ENCODE measurements around the gene EGFLAM.

The EGFLAM gene

DNA sequence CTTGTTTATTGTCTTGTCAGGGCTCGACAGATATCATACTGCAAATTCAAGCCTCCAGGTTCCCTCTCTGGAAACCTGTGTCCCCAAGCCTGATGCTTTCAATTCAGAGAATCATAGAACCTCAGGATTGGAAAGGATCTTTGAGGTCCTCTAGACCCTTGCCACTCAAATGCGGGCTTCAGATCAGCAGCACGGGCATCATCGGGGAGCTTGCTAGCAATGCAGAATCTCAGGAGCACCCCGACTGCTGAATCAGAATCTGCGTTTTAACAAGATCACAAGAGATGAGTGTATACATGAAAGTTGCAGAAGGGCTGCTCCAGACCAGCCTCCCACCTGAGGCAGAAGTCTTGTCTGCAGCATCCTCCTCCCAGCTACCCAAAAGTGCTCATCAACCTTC is 13.1 kb upstream of the EGFLAM start:
- Histone ChIP-seq H3K9me3 (ENCODE audit: severe bottlenecking) (no peaks in the 10 kb centered on the region), H3K4me3 (ENCODE audit: low read depth, low read length) (no peak overlapping the region), H3K27ac (no peak overlapping the region), H3K27me3 (ENCODE audit: insufficient read depth, low read depth, severe bottlenecking) (no peaks in the 10 kb centered on the region), H3K36me3 (no peaks in the 10 kb centered on the region)
- TF ChIP-seq, protein P1, sequence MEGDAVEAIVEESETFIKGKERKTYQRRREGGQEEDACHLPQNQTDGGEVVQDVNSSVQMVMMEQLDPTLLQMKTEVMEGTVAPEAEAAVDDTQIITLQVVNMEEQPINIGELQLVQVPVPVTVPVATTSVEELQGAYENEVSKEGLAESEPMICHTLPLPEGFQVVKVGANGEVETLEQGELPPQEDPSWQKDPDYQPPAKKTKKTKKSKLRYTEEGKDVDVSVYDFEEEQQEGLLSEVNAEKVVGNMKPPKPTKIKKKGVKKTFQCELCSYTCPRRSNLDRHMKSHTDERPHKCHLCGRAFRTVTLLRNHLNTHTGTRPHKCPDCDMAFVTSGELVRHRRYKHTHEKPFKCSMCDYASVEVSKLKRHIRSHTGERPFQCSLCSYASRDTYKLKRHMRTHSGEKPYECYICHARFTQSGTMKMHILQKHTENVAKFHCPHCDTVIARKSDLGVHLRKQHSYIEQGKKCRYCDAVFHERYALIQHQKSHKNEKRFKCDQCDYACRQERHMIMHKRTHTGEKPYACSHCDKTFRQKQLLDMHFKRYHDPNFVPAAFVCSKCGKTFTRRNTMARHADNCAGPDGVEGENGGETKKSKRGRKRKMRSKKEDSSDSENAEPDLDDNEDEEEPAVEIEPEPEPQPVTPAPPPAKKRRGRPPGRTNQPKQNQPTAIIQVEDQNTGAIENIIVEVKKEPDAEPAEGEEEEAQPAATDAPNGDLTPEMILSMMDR (IDR thresholded peaks at IDR 0.05; ENCODE audit: low read depth, low read length), result no peak
- no peak for DNase-seq

DNA sequence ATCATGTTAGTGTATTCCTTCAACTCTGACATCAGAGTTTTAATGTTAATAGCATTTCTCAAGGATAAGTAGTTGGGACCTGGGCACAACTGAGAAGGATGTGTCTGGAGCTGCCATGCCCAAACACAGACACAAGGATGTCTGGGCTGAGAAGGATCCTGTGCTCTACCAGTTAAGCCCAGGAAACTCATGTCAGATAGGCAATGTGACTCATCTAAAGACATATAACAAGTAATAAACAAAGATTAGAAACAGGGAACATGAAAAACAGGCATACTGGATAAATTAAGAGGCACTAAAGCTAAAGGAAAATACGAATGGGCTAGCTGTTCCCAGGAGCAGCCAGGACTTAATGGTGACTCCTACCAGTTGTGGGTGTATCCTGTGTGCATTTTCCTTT is 9.1 kb upstream of the EGFLAM start:
- H3K27me3 ChIP-seq (ENCODE audit: insufficient read depth, low read depth, severe bottlenecking), result no peaks in the 10 kb centered on the region
- no peaks in the 10 kb centered on the region for H3K36me3 ChIP-seq
- no peak overlapping the region for H3K27ac ChIP-seq
- no peak overlapping the region for H3K4me3 ChIP-seq (ENCODE audit: low read depth, low read length)
- peaks cover 5% of the 10 kb centered on the region for H3K9me3 ChIP-seq (ENCODE audit: severe bottlenecking)
- no peak for DNase-seq
- TF ChIP-seq, protein P1 (IDR thresholded peaks at IDR 0.05; ENCODE audit: low read depth, low read length), result no peak

DNA sequence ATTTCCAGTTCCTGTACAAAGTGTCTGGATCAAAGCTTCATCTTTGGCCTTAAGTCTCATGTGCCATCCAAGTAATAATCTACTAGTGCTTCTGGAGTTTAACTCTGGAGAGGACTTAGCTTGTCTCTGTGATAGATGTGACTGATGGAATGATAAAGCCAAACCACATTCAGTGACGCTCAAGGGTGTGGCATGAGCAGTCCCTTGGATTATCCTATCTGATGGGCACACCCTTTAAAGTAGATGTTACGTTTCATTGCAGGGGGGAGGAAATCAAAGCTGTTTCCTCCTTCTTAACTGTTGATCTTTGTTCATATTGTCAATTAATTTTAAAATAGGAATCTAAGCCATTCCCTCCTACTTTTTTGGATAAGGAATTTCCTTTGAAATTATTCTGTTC is 8.5 kb upstream of the EGFLAM start:
- H3K4me3 ChIP-seq (ENCODE audit: low read depth, low read length), result no peak overlapping the region
- H3K9me3 ChIP-seq (ENCODE audit: severe bottlenecking), result peaks cover 5% of the 10 kb centered on the region
- no peaks in the 10 kb centered on the region for H3K36me3 ChIP-seq
- no peak overlapping the region for H3K27ac ChIP-seq
- no peak for DNase-seq
- no peaks in the 10 kb centered on the region for H3K27me3 ChIP-seq (ENCODE audit: insufficient read depth, low read depth, severe bottlenecking)
- TF ChIP-seq, protein P1 (IDR thresholded peaks at IDR 0.05; ENCODE audit: low read depth, low read length), result no peak

DNA sequence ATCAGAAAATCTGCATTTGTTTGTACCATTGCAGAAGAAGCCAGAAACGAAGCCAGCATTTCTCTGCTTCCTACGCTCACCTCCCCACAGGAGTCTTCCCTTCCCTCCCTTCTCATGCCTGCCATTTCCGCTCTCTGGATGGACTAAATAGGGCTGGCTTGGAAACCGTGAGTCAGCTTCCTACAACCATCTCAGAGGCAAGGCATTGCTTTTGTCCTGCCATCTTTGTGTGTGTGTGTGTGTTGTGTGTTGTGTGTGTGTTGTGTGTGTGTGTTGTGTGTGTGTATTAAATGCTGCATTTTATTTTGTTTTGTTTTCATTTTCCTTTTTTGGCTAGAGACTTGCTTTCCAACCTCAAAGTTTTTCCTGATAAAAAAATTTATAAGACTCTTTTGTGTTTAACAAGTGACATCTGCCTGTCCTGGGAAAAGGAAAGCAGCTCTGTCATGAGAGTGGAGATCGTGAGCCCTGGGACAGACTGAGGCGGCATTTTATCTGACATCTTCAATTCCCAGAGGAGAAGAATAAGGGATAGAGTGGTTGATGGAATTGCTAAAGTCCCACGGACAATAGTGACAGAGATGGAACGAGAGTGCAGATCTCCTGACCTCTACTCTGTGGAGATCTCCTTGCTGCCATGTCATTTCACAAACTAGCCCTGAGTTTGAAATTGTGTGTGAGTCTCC is 7.5 kb upstream of the EGFLAM start:
- Histone ChIP-seq H3K4me3 (ENCODE audit: low read depth, low read length) (no peak overlapping the region), H3K9me3 (ENCODE audit: severe bottlenecking) (peaks cover 5% of the 10 kb centered on the region), H3K27ac (no peak overlapping the region), H3K36me3 (no peaks in the 10 kb centered on the region), H3K27me3 (ENCODE audit: insufficient read depth, low read depth, severe bottlenecking) (no peaks in the 10 kb centered on the region)
- TF ChIP-seq, protein P1 (IDR thresholded peaks at IDR 0.05; ENCODE audit: low read depth, low read length), result no peak
- DNase-seq, result no peak

DNA sequence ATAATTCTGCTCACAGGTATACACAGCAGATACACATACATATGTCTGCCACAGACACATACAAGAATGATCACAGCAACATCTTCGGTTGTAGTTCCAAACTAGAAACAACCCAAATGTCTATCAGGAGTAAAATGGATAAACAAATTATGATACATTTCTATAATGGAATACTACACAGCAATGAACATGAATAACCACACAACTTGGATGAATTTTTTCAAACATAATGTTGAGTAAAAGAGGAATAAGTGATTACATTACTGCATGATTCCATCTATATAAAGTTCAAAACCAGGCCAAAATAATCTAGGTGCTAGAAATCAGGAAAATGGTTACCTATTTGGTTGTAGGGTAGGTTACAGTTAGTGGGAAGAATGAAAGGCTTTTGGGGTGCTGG is 4.6 kb upstream of the EGFLAM start:
- Histone ChIP-seq H3K9me3 (ENCODE audit: severe bottlenecking) (peaks cover 5% of the 10 kb centered on the region), H3K36me3 (peaks cover 2% of the 10 kb centered on the region), H3K27me3 (ENCODE audit: insufficient read depth, low read depth, severe bottlenecking) (no peaks in the 10 kb centered on the region), H3K4me3 (ENCODE audit: low read depth, low read length) (no peak overlapping the region), H3K27ac (no peak overlapping the region)
- TF ChIP-seq, protein P1 (IDR thresholded peaks at IDR 0.05; ENCODE audit: low read depth, low read length), result no peak
- DNase-seq, result no peak
